HG03575 (cell line): Measurements from ENCODE around the gene TMEM107.

Source experiments
- ATAC-seq: cut with Tn5 transposase; IDR thresholded peaks from one replicate; pipeline ENCODE4 v1.9.1; 2021; ENCODE audit not compliant: unreplicated experiment, insufficient number of reproducible peaks, low FRiP score; ENCODE audit errors: extremely low read depth

Gene TMEM107

GRCh38 chr17:8163978-8164814 is 12.0 kb downstream of the TMEM107 start:
- no peak for ATAC-seq

DNA sequence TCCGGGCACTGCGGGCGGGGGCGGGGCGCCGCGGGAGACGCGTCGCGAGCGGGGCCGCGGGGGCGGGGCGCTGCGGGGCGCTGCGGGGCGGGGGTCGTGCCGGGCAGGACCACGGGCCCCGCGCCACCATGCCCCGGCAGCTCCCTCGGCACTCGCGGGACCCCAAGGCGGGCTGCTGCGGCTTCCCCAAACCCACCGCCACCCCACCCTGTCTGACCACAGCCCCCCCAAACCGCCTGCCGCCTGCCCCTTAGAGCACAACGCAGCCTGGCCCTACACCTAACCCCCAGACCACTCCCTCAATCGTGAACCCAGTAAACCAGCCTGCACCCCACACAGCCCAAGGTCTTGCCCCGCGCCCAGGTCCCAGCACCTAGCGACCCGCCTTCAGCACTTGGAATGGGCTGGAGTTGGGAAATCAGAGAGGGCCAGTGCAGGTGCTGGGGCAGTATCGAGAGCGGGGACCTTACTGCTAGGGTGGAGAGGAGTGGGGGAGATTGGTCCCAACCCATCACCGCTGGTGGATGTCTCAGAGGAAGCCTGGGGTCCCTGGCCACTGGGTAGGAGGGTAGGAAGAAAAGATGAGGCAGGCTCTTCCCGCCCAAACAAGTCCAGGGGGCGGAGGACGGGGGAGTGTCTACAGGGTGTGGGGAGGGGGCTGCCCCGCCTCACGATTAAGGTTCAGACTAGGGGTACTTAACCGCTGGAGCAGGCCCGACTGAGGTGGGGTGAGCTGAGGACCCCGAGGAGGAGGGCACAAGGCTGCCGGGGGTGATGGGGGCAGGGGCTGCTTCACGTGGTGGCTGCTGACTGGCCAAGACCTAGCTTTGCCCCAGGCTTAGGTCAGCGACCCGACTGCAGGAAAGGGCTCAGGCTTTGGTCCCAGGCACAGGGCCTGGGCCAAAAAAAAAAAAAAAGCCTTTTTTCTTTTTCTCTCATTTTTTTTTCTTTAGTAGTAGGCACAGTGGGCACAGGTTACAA is 12.9 kb downstream of the TMEM107 start:
- no peak for ATAC-seq

GRCh38 chr17:8162233-8162996 is 13.8 kb downstream of the TMEM107 start, which contains the start of gene VAMP2:
Gene VAMP2 (minus strand): TSS chr17:8162948. CDS start chr17:8162879, 69 bp downstream.
- no peak for ATAC-seq

- ATAC-seq, result no peak
Observed at GRCh38 chr17:8161289-8162232, 14.6 kb downstream of the TMEM107 start.

DNA sequence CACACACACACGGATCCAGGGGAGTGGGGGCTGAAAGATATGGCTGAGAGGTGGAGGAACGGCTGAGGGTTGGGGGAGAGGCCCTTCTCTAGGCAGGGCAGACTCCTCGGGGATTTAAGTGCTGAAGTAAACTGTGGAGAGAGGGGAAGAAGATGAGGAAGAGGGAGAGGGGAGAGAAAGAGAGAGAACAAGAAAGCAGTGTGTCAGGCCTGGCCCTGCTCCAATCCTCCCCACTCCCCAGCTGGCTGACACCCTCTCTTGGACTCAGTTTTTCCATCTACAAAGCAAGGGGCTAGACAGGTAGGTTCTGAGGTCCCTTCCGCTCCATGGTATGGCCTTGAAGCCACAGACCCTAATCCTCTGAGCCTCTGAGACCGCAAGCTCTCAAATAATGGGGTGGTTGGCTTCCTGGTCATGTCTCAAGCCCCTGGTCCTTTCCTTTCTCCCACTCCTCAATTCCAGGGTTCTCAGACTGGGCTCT is 15.4 kb downstream of the TMEM107 start:
- ATAC-seq, result no peak

DNA sequence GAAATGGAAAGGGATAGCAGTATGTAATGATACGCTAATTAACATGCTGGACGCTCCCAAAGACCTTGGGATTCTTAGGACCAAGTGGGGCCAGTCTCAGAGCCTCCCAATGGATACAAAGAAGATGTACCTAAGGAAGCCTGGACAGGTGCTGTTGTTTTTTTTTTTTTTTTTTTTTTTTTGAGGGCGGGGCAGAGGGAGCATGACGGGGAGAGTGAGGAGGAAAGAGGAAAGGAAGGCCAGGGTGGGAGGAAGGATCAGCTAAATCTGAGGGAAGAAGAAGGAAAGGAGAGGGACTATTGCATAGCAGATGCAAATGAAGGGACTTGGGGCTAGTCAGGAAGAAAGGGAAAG is 16.0 kb downstream of the TMEM107 start:
- no peak for ATAC-seq

DNA sequence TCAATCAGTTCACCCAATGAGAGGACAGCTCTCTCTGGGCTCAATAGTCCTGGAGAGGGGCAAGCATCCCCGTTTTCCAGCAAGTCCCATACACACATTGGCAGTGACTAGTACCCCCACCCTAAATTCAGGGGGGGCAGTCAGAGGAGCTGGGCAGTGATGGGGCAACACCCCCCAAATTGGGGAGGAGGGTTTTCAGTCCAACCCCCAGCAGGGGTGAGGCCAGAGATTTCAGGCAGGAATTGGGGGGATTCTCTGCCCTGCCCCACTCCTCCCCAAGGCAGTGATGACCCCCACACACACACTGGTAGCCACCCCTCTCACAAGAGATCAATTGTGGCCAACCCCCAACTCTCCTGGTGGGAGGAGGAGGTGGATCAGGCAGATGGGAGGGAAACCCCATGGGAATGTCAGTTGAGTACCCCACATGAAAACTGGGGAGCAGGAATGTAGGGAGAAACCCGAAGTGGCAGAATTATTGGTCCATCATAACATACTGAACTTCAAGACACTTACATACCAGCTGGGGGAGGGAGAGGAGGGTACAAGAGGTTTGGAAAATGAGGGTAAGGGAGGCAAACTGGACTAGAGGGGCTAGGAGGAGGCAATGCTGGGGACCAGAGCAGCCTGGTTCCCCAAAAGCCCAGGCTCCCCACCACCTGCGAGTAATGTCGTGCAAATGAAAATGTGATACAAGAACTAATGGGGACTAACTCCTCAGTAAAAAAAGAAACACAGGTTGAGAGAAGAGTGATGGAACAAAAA is 16.5 kb downstream of the TMEM107 start:
- no peak for ATAC-seq

GRCh38 chr17:8159032-8159400 is 17.2 kb downstream of the TMEM107 start:
- no peak for ATAC-seq

DNA sequence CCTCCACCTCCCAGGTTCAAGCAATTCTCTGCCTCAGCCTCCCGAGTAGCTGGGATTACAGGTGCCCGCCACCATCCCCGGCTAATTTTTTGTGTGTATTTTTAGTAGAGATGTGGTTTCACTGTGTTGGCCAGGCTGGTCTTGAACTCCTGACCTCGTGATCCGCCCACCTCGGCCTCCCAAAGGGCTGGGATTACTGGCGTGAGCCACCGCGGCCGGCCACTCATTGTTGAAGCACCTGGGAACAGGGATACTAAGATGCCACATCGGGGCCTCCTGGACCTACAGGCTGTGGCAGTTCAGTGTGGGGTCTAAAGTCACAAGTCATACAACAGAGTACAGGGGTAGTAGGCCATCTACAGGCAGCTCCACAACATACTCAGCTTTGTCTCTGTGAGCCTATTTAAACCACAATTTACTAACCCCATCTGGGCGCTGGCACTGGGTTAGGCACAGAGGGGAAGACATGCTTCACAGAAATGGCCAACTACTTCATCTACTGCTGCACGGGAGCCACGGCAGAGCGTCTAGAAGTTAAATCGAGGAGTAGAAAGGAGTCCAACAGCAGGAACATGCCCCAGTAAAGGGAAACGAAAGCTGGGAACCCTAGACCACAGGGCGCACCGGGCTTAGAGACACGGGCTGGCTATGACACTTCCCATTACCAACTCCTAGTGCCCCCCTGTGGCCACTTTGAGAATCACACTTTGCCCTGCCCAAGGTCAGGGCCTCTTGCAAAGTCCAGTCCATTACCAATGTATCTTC is 17.7 kb downstream of the TMEM107 start:
- no peak for ATAC-seq

GRCh38 chr17:8156246-8156992 is 19.8 kb downstream of the TMEM107 start:
- peak; percentile 43 for ATAC-seq

- ATAC-seq, result peak; percentile 1
Observed at GRCh38 chr17:8155996-8156245, 20.3 kb downstream of the TMEM107 start.

- ATAC-seq, result no peak
Observed at GRCh38 chr17:8155231-8155995, 20.8 kb downstream of the TMEM107 start.

- no peak for ATAC-seq
Observed at GRCh38 chr17:8154608-8155155, 21.5 kb downstream of the TMEM107 start.

DNA sequence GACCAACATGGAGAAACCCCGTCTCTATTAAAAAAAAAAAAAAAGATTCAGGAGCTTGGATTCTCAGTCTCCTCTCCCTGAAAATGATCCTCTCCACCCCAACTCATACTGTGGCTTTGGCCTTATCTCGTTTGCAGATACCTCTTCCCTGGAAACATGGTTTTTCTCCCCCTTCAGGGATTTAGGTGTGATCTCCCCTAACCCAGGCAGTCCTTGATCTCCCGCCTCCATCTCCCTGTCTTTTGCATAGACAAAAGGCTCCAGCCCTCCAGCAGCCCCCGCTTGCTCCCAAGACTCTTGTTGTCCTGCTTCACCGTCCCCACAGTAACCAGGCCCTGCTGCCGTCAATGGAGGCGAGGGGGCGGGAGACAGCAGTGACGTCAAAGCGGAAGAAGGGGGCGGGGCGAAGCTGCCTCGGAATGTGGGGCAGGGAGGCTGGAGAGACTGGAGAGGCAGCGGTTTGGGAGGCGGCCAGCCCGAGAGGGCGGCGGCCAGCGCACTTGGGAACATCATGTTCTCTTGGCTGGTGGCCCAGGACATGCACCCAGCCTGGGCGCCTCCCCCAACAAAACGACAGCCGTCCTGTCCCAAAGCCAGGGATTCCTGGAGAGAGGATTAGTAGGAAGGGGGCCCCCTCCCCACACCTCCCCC is 22.1 kb downstream of the TMEM107 start:
- no peak for ATAC-seq

- no peak for ATAC-seq
Observed at GRCh38 chr17:8153525-8153956, 22.6 kb downstream of the TMEM107 start.
